Measurements from ENCODE around the gene OR6S1.

GRCh38 chr14:20645481-20645880 lies 4.0 kb upstream of the OR6S1 start:
- no peak for TF ChIP-seq EZH2phosphoT487 (IDR thresholded peaks at IDR 0.05; ENCODE audit: borderline replicate concordance, low read length)
- TF ChIP-seq CTCF (conservative IDR thresholded peaks at IDR 0.05; ENCODE audit: low read depth, low read length) = no peak
